T-cell (primary cell): ENCODE data around the gene MBD4. TPM values are rescaled to one million over a fixed set of nuclear protein-coding genes. Genes with fewer than 3 reads are reported as not detected.

ENCODE experiments used
- ATAC-seq, 4 experiments: fragments of 200-7000 bp in 3 of 4; fragments of 150-1000 bp in 1 of 4; cut with Tn5 transposase; replicated peaks in 1 of 4; 1 replicate in 3 of 4; 2 replicates in 1 of 4; pipeline ENCODE4 v1.10.0; 2021; ENCODE audit warnings: moderate library complexity in 3 of 4, mild to moderate bottlenecking in 2 of 4, moderate number of reproducible peaks in 1 of 4
- CTCF ChIA-PET, 2 donors: fragments of 300-600 bp; sonication (Branson Sonifier 250); formaldehyde crosslinking; loops; one replicate each; lab custom pipeline; 2022; ENCODE audit warnings: antibody characterized with exemption in 2 of 2; lab: Charles Lee
- POLR2A ChIA-PET, 2 donors: fragments of 300-600 bp; sonication (Branson Sonifier 250); formaldehyde crosslinking; loops; one replicate each; lab custom pipeline; 2022; ENCODE audit warnings: antibody characterized with exemption in 2 of 2; lab: Charles Lee
- DNase-seq, 35 experiments: peaks; one replicate each; pipeline versions ENCODE4 v3.0.0 to v3.0.0-alpha.2; 2013 to 2023
- H3K27ac ChIP-seq: one replicate; pipeline ENCODE4 v1.5.1; 2013; ENCODE audit warnings: low read length
- H3K27me3 ChIP-seq, 2 experiments: replicated peaks in 1 of 2; 1 replicate in 1 of 2; 2 replicates in 1 of 2; pipeline versions ENCODE4 v1.6.1 to v1.7.0; 2013; ENCODE audit warnings: low read length in 1 of 2, mixed read lengths in 1 of 2; ENCODE audit not compliant: control insufficient read depth in 2 of 2, insufficient read depth in 2 of 2; ENCODE audit errors: extremely low read depth in 1 of 2
- H3K36me3 ChIP-seq, 2 donors: 1 replicate in 1 of 2; 2 replicates in 1 of 2; pipeline versions ENCODE4 v1.6.1 to v1.7.0; 2013; ENCODE audit warnings: low read length in 1 of 2; ENCODE audit not compliant: control insufficient read depth in 2 of 2, insufficient read depth in 1 of 2; ENCODE audit errors: extremely low read depth in 1 of 2
- H3K4me1 ChIP-seq, 2 experiments: 1 replicate in 1 of 2; 2 replicates in 1 of 2; pipeline versions ENCODE4 v1.6.1 to v1.7.0; 2013; ENCODE audit warnings: low read length in 2 of 2, mixed read lengths in 1 of 2; ENCODE audit not compliant: insufficient read depth in 2 of 2, control insufficient read depth in 1 of 2; ENCODE audit errors: extremely low read depth in 1 of 2
- H3K4me3 ChIP-seq, 2 donors: 1 replicate in 1 of 2; 2 replicates in 1 of 2; pipeline versions ENCODE4 v1.5.1 to v1.7.0; 2013; ENCODE audit warnings: mild to moderate bottlenecking in 2 of 2, low read length in 1 of 2, moderate library complexity in 1 of 2; ENCODE audit not compliant: control insufficient read depth in 1 of 2; ENCODE audit errors: extremely low read depth in 1 of 2
- H3K9me3 ChIP-seq: 2 replicates; pipeline ENCODE4 v1.7.0; 2013
- H3K27ac Mint-ChIP-seq, 2 donors: one replicate each; pipeline ENCODE4 v1.8.0; 2020 to 2021; ENCODE audit warnings: mild to moderate bottlenecking in 2 of 2, mixed read lengths in 2 of 2
- H3K27me3 Mint-ChIP-seq, 2 donors: one replicate each; pipeline ENCODE4 v1.8.0; 2021 to 2022; ENCODE audit warnings: mixed read lengths in 2 of 2
- H3K36me3 Mint-ChIP-seq: one replicate; pipeline ENCODE4 v1.8.0; 2021; ENCODE audit warnings: mixed read lengths
- H3K4me1 Mint-ChIP-seq, 3 donors: one replicate each; pipeline ENCODE4 v1.8.0; 2020 to 2022; ENCODE audit warnings: mixed read lengths in 3 of 3, mild to moderate bottlenecking in 1 of 3
- H3K4me3 Mint-ChIP-seq, 3 donors: one replicate each; pipeline ENCODE4 v1.8.0; 2020 to 2022; ENCODE audit warnings: mild to moderate bottlenecking in 3 of 3, mixed read lengths in 3 of 3, moderate library complexity in 3 of 3
- H3K9me3 Mint-ChIP-seq, 3 donors: one replicate each; pipeline ENCODE4 v1.8.0; 2020 to 2022; ENCODE audit warnings: mixed read lengths in 3 of 3
- WGBS: methylation state at CpG from one replicate; pipeline ENCODE4 v1.1.5; 2013; ENCODE audit warnings: missing lambda C conversion rate; ENCODE audit not compliant: insufficient coverage; 5-methylcytosine and 5-hydroxymethylcytosine counted together
- total RNA-seq, 35 experiments: library from RNA in 6 of 35; stranded (reverse) in 6 of 35; fragments of 120-200 nt in 1 of 35; gene quantifications; one replicate each; pipeline versions ENCODE4 v1.2.1 to v1.2.4 and lab custom pipeline; 2013 to 2026

Gene MBD4
- total RNA-seq, 5 donors from 2014 or later (not counting 1 experiment from before 2014, with no cell fraction given) = 43.1 to 59.4 (median 45.2) TPM

DNA sequence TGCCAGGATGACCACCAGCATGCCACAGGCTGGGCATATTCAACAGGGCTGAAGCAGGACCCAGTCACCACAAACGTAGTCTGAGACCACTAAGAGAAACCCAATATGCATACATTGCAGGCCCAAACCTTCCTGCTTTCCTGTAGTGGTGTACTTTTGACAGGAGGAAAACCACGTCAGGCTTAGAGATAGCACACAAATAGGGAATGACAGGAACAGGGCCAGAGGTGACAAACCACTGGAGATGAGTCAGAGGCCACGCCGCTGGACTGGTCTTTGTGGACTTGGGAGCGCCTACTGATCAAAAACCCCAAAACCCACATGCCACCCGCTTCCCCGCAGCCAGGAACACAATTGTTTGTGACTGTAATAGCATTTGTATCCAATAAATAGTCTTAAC, 7.7 kb downstream of the MBD4 start:
- H3K4me1 Mint-ChIP-seq = peaks cover 43 to 53% (median 48%) of the 10 kb centered on the region in 3 donors
- H3K27me3 Mint-ChIP-seq = no peaks in the 10 kb centered on the region
- DNase-seq (no peak), ATAC-seq (no peak)
- ChIA-PET POLR2A (no interaction called here), CTCF (interaction anchor here in 1 of 2 donors (0.5 kb wide), 1 partner anchor 387 kb away, joined by 4 read pairs; no protein-coding TSS in a partner anchor)
- no peak overlapping the region for H3K4me3 ChIP-seq
- H3K36me3 Mint-ChIP-seq = peaks cover 47% of the 10 kb centered on the region
- H3K9me3 ChIP-seq = no peaks in the 10 kb centered on the region
- WGBS = 60% methylated on average over 1 of the region's 7 CpGs
- no peak overlapping the region for H3K4me3 Mint-ChIP-seq
- no peaks in the 10 kb centered on the region for H3K9me3 Mint-ChIP-seq
- peaks cover 5 to 50% of the 10 kb centered on the region in 2 donors for H3K36me3 ChIP-seq
- peaks cover 5 to 14% of the 10 kb centered on the region in 2 experiments for H3K4me1 ChIP-seq
- H3K27ac Mint-ChIP-seq = peak overlapping the region in 1 of 2 donors; percentile 16
- no peak overlapping the region for H3K27ac ChIP-seq
- H3K27me3 ChIP-seq = no peaks in the 10 kb centered on the region

DNA sequence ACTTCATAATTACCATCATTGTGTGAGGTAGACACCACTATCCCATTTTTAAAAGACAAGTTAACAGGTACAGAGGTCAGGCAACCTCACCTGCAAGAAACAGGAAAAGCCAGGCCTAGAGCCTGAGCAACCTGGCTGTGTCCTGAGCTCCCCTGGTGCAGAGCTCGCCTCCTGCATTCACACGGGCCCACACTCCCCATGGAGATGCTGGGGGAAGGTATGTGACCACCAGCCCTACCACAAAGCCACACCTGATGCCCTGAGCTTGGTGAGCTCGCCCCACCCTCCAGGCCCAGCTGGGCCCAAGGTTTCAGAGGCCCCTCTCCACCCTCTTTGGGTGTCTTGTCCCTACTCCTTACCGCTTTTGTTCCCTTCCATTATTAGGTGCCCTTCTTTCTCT, 10.1 kb downstream of the MBD4 start:
- H3K4me3 Mint-ChIP-seq = no peak overlapping the region
- H3K36me3 Mint-ChIP-seq = peaks cover 31% of the 10 kb centered on the region
- no peaks in the 10 kb centered on the region for H3K27me3 Mint-ChIP-seq
- no peaks in the 10 kb centered on the region for H3K27me3 ChIP-seq
- peak overlapping the region; percentile 44 for H3K27ac ChIP-seq
- WGBS = no CpG with 5 or more reads among the region's 4 CpGs
- H3K4me3 ChIP-seq = no peak overlapping the region
- ATAC-seq = no peak
- CTCF ChIA-PET = interaction anchor here in 1 of 2 donors (2.4 kb wide), 1 partner anchor 10 kb away, joined by 9 read pairs; the partner anchor contains the start of genes IFT122 and MBD4
- H3K9me3 ChIP-seq = no peaks in the 10 kb centered on the region
- H3K4me1 Mint-ChIP-seq = peaks cover 19 to 28% (median 25%) of the 10 kb centered on the region in 3 donors
- no peaks in the 10 kb centered on the region for H3K9me3 Mint-ChIP-seq
- no peak for DNase-seq
- peaks cover 3 to 14% of the 10 kb centered on the region in 2 experiments for H3K4me1 ChIP-seq
- H3K36me3 ChIP-seq = peaks cover 5 to 38% of the 10 kb centered on the region in 2 donors
- H3K27ac Mint-ChIP-seq = peak overlapping the region in 1 of 2 donors; percentile 82
- POLR2A ChIA-PET = interaction anchor here in 1 of 2 donors (1.5 kb wide), 1 partner anchor 10 kb away, joined by 7 read pairs; the partner anchor contains the start of genes IFT122 and MBD4

GRCh38 chr3:129429080-129429451, 10.7 kb downstream of the MBD4 start:
- no peak for ATAC-seq
- no peak for DNase-seq
- peak overlapping the region; percentile 73 to 82 for H3K27ac Mint-ChIP-seq

DNA sequence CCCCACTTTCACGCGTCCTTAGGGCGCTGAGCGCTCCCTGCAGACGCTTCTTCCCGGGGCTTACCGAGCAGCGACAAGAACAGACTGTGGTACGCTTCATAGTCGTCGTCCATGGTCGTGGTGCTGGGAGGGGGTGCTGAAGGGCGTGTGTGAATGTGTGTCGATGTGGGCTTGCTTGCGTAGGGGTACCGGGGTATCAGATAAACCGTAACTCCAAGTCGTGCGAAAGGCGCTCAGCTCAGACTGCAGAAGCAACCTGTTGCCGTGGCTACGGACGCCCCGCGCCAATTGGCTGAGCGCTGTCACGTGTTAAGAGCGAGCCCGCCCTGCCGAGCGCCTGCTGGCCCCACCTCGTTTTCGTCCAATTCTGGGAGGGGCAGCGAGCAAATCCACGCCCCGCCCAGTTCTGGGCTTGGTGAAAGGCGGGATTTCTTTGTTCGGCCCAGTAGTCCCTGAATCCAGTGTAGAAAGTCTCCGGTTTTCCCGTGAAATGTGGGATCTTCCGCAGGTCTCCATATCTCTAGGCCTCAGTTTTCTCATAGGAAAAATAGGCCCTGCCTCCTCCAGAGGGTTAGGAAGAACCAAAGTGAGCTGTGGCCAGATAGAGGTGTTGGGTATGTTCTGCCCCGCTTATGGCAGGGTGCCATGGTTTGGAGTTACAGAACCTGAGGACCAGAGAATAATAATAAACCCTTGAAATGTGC, 11.2 kb downstream of the MBD4 start, which contains the start of gene EFCAB12:
EFCAB12 (minus strand) TSS at position 261 of the 704 bp plus-strand sequence; CDS start at position 113, 148 bp downstream.
- H3K4me1 ChIP-seq = peaks cover 3 to 14% of the 10 kb centered on the region in 2 experiments
- DNase-seq = peak; percentile 76 to 95 (median 88)
- H3K36me3 ChIP-seq = peaks cover 5 to 31% of the 10 kb centered on the region in 2 donors
- peaks cover 21% of the 10 kb centered on the region for H3K36me3 Mint-ChIP-seq
- H3K27me3 ChIP-seq = no peaks in the 10 kb centered on the region
- H3K9me3 Mint-ChIP-seq = no peaks in the 10 kb centered on the region
- ChIA-PET POLR2A (interaction anchor here (0.6 to 1.5 kb wide), 3 partner anchors 11 to 22 kb away, joined by 3 to 9 read pairs (median 7); partner anchors contain the start of genes IFT122 (in 1 of the 2) and MBD4 (in 1 of the 2)), CTCF (interaction anchor here (0.6 to 2.4 kb wide), 4 partner anchors 10 to 1831 kb away, joined by 3 to 9 read pairs (median 3); partner anchors contain the start of genes IFT122 (in 1 of the 2) and MBD4 (in 1 of the 2))
- 8% methylated on average over 39 of the region's 42 CpGs for WGBS
- peak within 1 kb of the TSS; percentile 44 for H3K27ac ChIP-seq
- peaks cover 19 to 26% (median 25%) of the 10 kb centered on the region in 3 donors for H3K4me1 Mint-ChIP-seq
- ATAC-seq = peak; percentile 91 to 98 (median 98)
- H3K27me3 Mint-ChIP-seq = no peaks in the 10 kb centered on the region
- H3K9me3 ChIP-seq = no peaks in the 10 kb centered on the region
- H3K4me3 ChIP-seq = peak within 1 kb of the TSS; percentile 52 to 87
- H3K4me3 Mint-ChIP-seq = peak within 1 kb of the TSS; percentile 73 to 80 (median 77)
- H3K27ac Mint-ChIP-seq = peak within 1 kb of the TSS; percentile 73 to 82

More at GRCh38 chr3:129429080-129429451, 10.7 kb downstream of the MBD4 start:
- no peaks in the 10 kb centered on the region for H3K9me3 ChIP-seq
- H3K27me3 Mint-ChIP-seq = no peaks in the 10 kb centered on the region
- no peaks in the 10 kb centered on the region for H3K27me3 ChIP-seq
- WGBS = 96% methylated on average over 3 of the region's 3 CpGs
- peaks cover 3 to 14% of the 10 kb centered on the region in 2 experiments for H3K4me1 ChIP-seq
- peak overlapping the region; percentile 44 for H3K27ac ChIP-seq
- no peaks in the 10 kb centered on the region for H3K9me3 Mint-ChIP-seq
- H3K36me3 Mint-ChIP-seq = peaks cover 27% of the 10 kb centered on the region
- peaks cover 5 to 36% of the 10 kb centered on the region in 2 donors for H3K36me3 ChIP-seq
- peak overlapping the region; percentile 73 to 80 (median 77) for H3K4me3 Mint-ChIP-seq
- peaks cover 23 to 25% (median 25%) of the 10 kb centered on the region in 3 donors for H3K4me1 Mint-ChIP-seq
- no peak overlapping the region for H3K4me3 ChIP-seq
- POLR2A ChIA-PET = interaction anchor here in 1 of 2 donors (1.5 kb wide), 1 partner anchor 11 kb away, joined by 7 read pairs; the partner anchor contains the start of genes IFT122 and MBD4
- CTCF ChIA-PET = interaction anchor here in 1 of 2 donors (2.4 kb wide), 1 partner anchor 11 kb away, joined by 9 read pairs; the partner anchor contains the start of genes IFT122 and MBD4

GRCh38 chr3:129428007-129428375, 11.8 kb downstream of the MBD4 start:
- WGBS = 32% methylated on average over 7 of the region's 8 CpGs
- Mint-ChIP-seq H3K27ac (peak overlapping the region; percentile 73 to 82), H3K4me3 (peak overlapping the region; percentile 73 to 80 (median 77)), H3K27me3 (no peaks in the 10 kb centered on the region), H3K36me3 (peaks cover 17% of the 10 kb centered on the region), H3K4me1 (peaks cover 19 to 26% (median 25%) of the 10 kb centered on the region in 3 donors), H3K9me3 (no peaks in the 10 kb centered on the region)
- Histone ChIP-seq H3K4me3 (peak overlapping the region; percentile 52 to 87), H3K27ac (no peak overlapping the region), H3K9me3 (no peaks in the 10 kb centered on the region), H3K36me3 (peaks cover 5 to 26% of the 10 kb centered on the region in 2 donors), H3K27me3 (no peaks in the 10 kb centered on the region), H3K4me1 (peaks cover 3 to 14% of the 10 kb centered on the region in 2 experiments)
- no peak for ATAC-seq
- peak in 1 of 35 experiments; percentile 11 for DNase-seq
- POLR2A ChIA-PET = interaction anchor here (0.6 to 0.8 kb wide), 2 partner anchors 12 to 23 kb away, joined by 3 to 9 read pairs; partner anchors contain the start of genes IFT122 (in 1 of the 2) and MBD4 (in 1 of the 2)
- CTCF ChIA-PET = interaction anchor here (0.6 to 2.4 kb wide), 4 partner anchors 10 to 1831 kb away, joined by 3 to 9 read pairs (median 3); partner anchors contain the start of genes IFT122 (in 1 of the 2) and MBD4 (in 1 of the 2)

- Histone ChIP-seq H3K27ac (no peak overlapping the region), H3K4me3 (no peak overlapping the region), H3K4me1 (peaks cover 3 to 14% of the 10 kb centered on the region in 2 experiments), H3K9me3 (no peaks in the 10 kb centered on the region), H3K27me3 (no peaks in the 10 kb centered on the region), H3K36me3 (peaks cover 0 to 3% of the 10 kb centered on the region in 2 donors)
- H3K4me3 Mint-ChIP-seq = no peak overlapping the region
- H3K9me3 Mint-ChIP-seq = no peaks in the 10 kb centered on the region
- ChIA-PET POLR2A (no interaction called here), CTCF (interaction anchor here in 1 of 2 donors (0.6 kb wide), 1 partner anchor 498 kb away, joined by 3 read pairs; no protein-coding TSS in a partner anchor)
- ATAC-seq = no peak
- WGBS = 77% methylated on average over 2 of the region's 2 CpGs
- peaks cover 7% of the 10 kb centered on the region for H3K36me3 Mint-ChIP-seq
- no peak overlapping the region for H3K27ac Mint-ChIP-seq
- no peaks in the 10 kb centered on the region for H3K27me3 Mint-ChIP-seq
- no peak for DNase-seq
- peaks cover 19 to 26% (median 25%) of the 10 kb centered on the region in 3 donors for H3K4me1 Mint-ChIP-seq
These were observed 14.1 kb downstream of the MBD4 start for GRCh38 chr3:129425619-129426018.
